WTC11 (cell line): ENCODE data around the gene PEX26. TPM values are rescaled to one million over a fixed set of nuclear protein-coding genes. Genes with fewer than 3 reads are reported as not detected.

ENCODE experiments used
- ATAC-seq: fragments of 200-7000 bp; cut with Tn5 transposase; 2 replicates; pipeline ENCODE4 v1.10.0; 2021; ENCODE audit warnings: mild to moderate bottlenecking, moderate library complexity
- CTCF ChIA-PET: fragments of 300-600 bp; sonication (Branson Sonifier 250); formaldehyde crosslinking; loops from one replicate; lab custom pipeline; 2021; ENCODE audit warnings: antibody characterized with exemption; lab: Charles Lee
- POLR2A ChIA-PET: fragments of 350-600 bp; sonication (Branson Sonifier 250); formaldehyde crosslinking; loops from one replicate; lab custom pipeline; 2021; ENCODE audit warnings: antibody characterized with exemption; lab: Charles Lee
- DNase-seq: peaks from one replicate; pipeline ENCODE4 v3.0.0; 2021; ENCODE audit warnings: low spot score
- H3K27ac Mint-ChIP-seq: 2 replicates; pipeline ENCODE4 v1.8.0; 2021; ENCODE audit warnings: mixed read lengths
- H3K27me3 Mint-ChIP-seq: 2 replicates; pipeline ENCODE4 v1.8.0; 2021; ENCODE audit warnings: low read depth, mild to moderate bottlenecking, moderate library complexity, mixed read lengths
- H3K36me3 Mint-ChIP-seq: 2 replicates; pipeline ENCODE4 v1.8.0; 2021; ENCODE audit warnings: mixed read lengths
- H3K4me1 Mint-ChIP-seq: 2 replicates; pipeline ENCODE4 v1.8.0; 2022; ENCODE audit warnings: mixed read lengths
- H3K4me3 Mint-ChIP-seq: 2 replicates; pipeline ENCODE4 v1.8.0; 2021; ENCODE audit warnings: mild to moderate bottlenecking, moderate library complexity, mixed read lengths
- H3K9me3 Mint-ChIP-seq: 2 replicates; pipeline ENCODE4 v1.8.0; 2021; ENCODE audit warnings: mixed read lengths
- AFF4 ChIP-seq: sonication (generic); formaldehyde crosslinking; IDR thresholded peaks from 2 replicates; pipeline ENCODE4 v1.8.1; 2023; ENCODE audit warnings: mild to moderate bottlenecking, missing genetic modification reagents, borderline replicate concordance
- AR ChIP-seq: fragments of 250-450 bp; sonication (Bioruptor Pico); IDR thresholded peaks from 2 replicates; pipeline ENCODE4 v1.9.0; 2021; ENCODE audit warnings: mild to moderate bottlenecking
- ATF1 ChIP-seq: sonication (generic); formaldehyde crosslinking; IDR thresholded peaks from 2 replicates; pipeline ENCODE4 v1.8.1; 2023; ENCODE audit warnings: mild to moderate bottlenecking, moderate library complexity, missing genetic modification reagents
- CREM ChIP-seq: sonication (generic); formaldehyde crosslinking; IDR thresholded peaks from 2 replicates; pipeline ENCODE4 v1.8.1; 2022; ENCODE audit warnings: mild to moderate bottlenecking, missing genetic modification reagents, moderate library complexity
- ELF4 ChIP-seq: sonication (generic); formaldehyde crosslinking; IDR thresholded peaks from 2 replicates; pipeline ENCODE4 v1.8.1; 2022; ENCODE audit warnings: low read depth, mild to moderate bottlenecking, moderate library complexity, missing genetic modification reagents
- ETV6 ChIP-seq: sonication (generic); formaldehyde crosslinking; IDR thresholded peaks from 2 replicates; pipeline ENCODE4 v1.8.1; 2022; ENCODE audit warnings: mild to moderate bottlenecking, missing genetic modification reagents
- MXD4 ChIP-seq: fragments of 250-450 bp; sonication (Bioruptor Pico); IDR thresholded peaks from 2 replicates; pipeline ENCODE4 v1.8.0; 2021; ENCODE audit warnings: mild to moderate bottlenecking, moderate library complexity, borderline replicate concordance
- NFYB ChIP-seq: sonication (generic); formaldehyde crosslinking; conservative IDR thresholded peaks from 2 replicates; pipeline ENCODE4 v1.8.0; 2022; ENCODE audit warnings: low read depth, missing genetic modification reagents
- PREB ChIP-seq: sonication (generic); formaldehyde crosslinking; IDR thresholded peaks from 2 replicates; pipeline ENCODE4 v1.8.1; 2022; ENCODE audit warnings: mild to moderate bottlenecking, missing genetic modification reagents, moderate library complexity, borderline replicate concordance
- TCF7 ChIP-seq: sonication (generic); formaldehyde crosslinking; IDR thresholded peaks from 2 replicates; pipeline ENCODE4 v1.8.0; 2022; ENCODE audit warnings: mild to moderate bottlenecking, low read depth, missing genetic modification reagents, moderate library complexity
- USF2 ChIP-seq: sonication (generic); formaldehyde crosslinking; IDR thresholded peaks from 2 replicates; pipeline ENCODE4 v1.8.1; 2023; ENCODE audit warnings: mild to moderate bottlenecking, missing genetic modification reagents, moderate library complexity
- ZBTB21 ChIP-seq: sonication (generic); formaldehyde crosslinking; IDR thresholded peaks from 2 replicates; pipeline ENCODE4 v1.8.1; 2023; ENCODE audit warnings: mild to moderate bottlenecking, missing genetic modification reagents, borderline replicate concordance
- ZNF423 ChIP-seq: fragments of 250-450 bp; sonication (Bioruptor Pico); IDR thresholded peaks from 2 replicates; pipeline ENCODE4 v2.1.2; 2022; ENCODE audit warnings: mild to moderate bottlenecking, moderate library complexity
- ZNF532 ChIP-seq: fragments of 250-450 bp; sonication (Bioruptor Pico); IDR thresholded peaks from 2 replicates; pipeline ENCODE4 v1.9.0; 2021; ENCODE audit warnings: mild to moderate bottlenecking, borderline replicate concordance
- total RNA-seq: library from RNA; stranded (reverse); gene quantifications from 3 replicates; pipeline ENCODE4 v1.2.3, GENCODE V29; 2021
- TF ChIP-seq, protein P1 (sequence below): sonication (generic); formaldehyde crosslinking; IDR thresholded peaks from 2 replicates; pipeline ENCODE4 v1.8.0; 2022; ENCODE audit warnings: missing genetic modification reagents
- TF ChIP-seq, protein P2 (sequence below): fragments of 250-450 bp; sonication (Bioruptor Pico); IDR thresholded peaks from 2 replicates; pipeline ENCODE4 v1.9.0; 2021; ENCODE audit warnings: mild to moderate bottlenecking
- TF ChIP-seq, protein P3 (sequence below): sonication (generic); formaldehyde crosslinking; IDR thresholded peaks from 2 replicates; pipeline ENCODE4 v1.8.1; 2023; ENCODE audit warnings: mild to moderate bottlenecking, missing genetic modification reagents

The PEX26 gene
- total RNA-seq, 1 experiment from 2014 or later: 52.3 TPM

DNA sequence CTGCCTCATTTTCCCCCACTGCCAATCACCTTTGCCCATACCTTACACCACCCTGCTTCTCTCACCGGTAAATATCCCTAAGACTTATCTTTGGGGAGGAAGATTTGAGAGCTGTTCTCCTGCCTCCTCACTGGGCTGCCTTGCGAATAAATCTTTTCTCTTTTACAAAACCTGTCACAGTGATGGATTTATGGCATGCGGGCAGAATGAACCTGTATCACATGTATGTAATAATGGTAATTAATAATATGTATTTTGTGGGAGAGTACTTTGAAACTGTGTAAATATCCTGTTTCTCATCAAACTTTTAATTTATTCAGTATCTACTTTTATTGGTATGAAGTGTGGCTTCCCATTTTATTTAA, 68.6 kb downstream of the PEX26 start (continued):
- TF ChIP-seq, protein P1, sequence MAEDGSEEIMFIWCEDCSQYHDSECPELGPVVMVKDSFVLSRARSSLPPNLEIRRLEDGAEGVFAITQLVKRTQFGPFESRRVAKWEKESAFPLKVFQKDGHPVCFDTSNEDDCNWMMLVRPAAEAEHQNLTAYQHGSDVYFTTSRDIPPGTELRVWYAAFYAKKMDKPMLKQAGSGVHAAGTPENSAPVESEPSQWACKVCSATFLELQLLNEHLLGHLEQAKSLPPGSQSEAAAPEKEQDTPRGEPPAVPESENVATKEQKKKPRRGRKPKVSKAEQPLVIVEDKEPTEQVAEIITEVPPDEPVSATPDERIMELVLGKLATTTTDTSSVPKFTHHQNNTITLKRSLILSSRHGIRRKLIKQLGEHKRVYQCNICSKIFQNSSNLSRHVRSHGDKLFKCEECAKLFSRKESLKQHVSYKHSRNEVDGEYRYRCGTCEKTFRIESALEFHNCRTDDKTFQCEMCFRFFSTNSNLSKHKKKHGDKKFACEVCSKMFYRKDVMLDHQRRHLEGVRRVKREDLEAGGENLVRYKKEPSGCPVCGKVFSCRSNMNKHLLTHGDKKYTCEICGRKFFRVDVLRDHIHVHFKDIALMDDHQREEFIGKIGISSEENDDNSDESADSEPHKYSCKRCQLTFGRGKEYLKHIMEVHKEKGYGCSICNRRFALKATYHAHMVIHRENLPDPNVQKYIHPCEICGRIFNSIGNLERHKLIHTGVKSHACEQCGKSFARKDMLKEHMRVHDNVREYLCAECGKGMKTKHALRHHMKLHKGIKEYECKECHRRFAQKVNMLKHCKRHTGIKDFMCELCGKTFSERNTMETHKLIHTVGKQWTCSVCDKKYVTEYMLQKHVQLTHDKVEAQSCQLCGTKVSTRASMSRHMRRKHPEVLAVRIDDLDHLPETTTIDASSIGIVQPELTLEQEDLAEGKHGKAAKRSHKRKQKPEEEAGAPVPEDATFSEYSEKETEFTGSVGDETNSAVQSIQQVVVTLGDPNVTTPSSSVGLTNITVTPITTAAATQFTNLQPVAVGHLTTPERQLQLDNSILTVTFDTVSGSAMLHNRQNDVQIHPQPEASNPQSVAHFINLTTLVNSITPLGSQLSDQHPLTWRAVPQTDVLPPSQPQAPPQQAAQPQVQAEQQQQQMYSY (CRISPR knock-in tag): no peak
- TF ChIP-seq PREB (CRISPR knock-in tag) (no peak), ELF4 (CRISPR knock-in tag) (no peak), ZBTB21 (CRISPR knock-in tag) (no peak)

- DNase-seq: no peak
- no peak overlapping the region for H3K27ac Mint-ChIP-seq
- TF ChIP-seq NFYB (CRISPR knock-in tag): no peak
- TF ChIP-seq ETV6 (CRISPR knock-in tag): no peak
- no peak for TF ChIP-seq CREM (CRISPR knock-in tag)
- no peak for TF ChIP-seq TCF7 (CRISPR knock-in tag)
- TF ChIP-seq, protein P2, sequence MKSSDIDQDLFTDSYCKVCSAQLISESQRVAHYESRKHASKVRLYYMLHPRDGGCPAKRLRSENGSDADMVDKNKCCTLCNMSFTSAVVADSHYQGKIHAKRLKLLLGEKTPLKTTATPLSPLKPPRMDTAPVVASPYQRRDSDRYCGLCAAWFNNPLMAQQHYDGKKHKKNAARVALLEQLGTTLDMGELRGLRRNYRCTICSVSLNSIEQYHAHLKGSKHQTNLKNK (CRISPR knock-in tag): no peak
- no peak for TF ChIP-seq ZNF423 (CRISPR knock-in tag)
- no peak for TF ChIP-seq ZNF532 (CRISPR knock-in tag)
- no peak for TF ChIP-seq MXD4 (CRISPR knock-in tag)
- TF ChIP-seq, protein P3, sequence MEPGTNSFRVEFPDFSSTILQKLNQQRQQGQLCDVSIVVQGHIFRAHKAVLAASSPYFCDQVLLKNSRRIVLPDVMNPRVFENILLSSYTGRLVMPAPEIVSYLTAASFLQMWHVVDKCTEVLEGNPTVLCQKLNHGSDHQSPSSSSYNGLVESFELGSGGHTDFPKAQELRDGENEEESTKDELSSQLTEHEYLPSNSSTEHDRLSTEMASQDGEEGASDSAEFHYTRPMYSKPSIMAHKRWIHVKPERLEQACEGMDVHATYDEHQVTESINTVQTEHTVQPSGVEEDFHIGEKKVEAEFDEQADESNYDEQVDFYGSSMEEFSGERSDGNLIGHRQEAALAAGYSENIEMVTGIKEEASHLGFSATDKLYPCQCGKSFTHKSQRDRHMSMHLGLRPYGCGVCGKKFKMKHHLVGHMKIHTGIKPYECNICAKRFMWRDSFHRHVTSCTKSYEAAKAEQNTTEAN (CRISPR knock-in tag): no peak
- no peak for TF ChIP-seq ATF1 (CRISPR knock-in tag)
- TF ChIP-seq AFF4 (CRISPR knock-in tag): no peak
- no peak for TF ChIP-seq AR
- no peak for TF ChIP-seq USF2 (CRISPR knock-in tag)
Measured at GRCh38 chr22:18147791-18148190, 70.0 kb downstream of the PEX26 start.

More at GRCh38 chr22:18147791-18148190, 70.0 kb downstream of the PEX26 start:
- ChIA-PET POLR2A (no interaction called here), CTCF (no interaction called here)
- Mint-ChIP-seq H3K27me3 (peaks cover 12% of the 10 kb centered on the region), H3K9me3 (peaks cover under 1% of the 10 kb centered on the region; the same call in 1 of the 2 replicates), H3K4me1 (peaks cover 20% of the 10 kb centered on the region), H3K4me3 (no peak overlapping the region), H3K36me3 (no peaks in the 10 kb centered on the region)
- ATAC-seq: no peak
